ENCODE results near the gene KIRREL3. TPM values are rescaled to one million over a fixed set of nuclear protein-coding genes. Genes with fewer than 3 reads are reported as not detected.

KIRREL3 gene
- total and polyA plus RNA-seq, 3 experiments from 2014 or later = not detected

- H3K4me3 ChIP-seq (ENCODE audit: low read length) = no peak overlapping the region
- no peaks in the 10 kb centered on the region for H3K36me3 ChIP-seq (ENCODE audit: insufficient read depth, low read length)
- Mint-ChIP-seq H3K27me3 (peaks cover 4 to 7% of the 10 kb centered on the region in 2 donors), H3K9me3 (no peaks in the 10 kb centered on the region), H3K4me3 (no peak overlapping the region), H3K27ac (no peak overlapping the region), H3K4me1 (no peaks in the 10 kb centered on the region), H3K36me3 (no peaks in the 10 kb centered on the region)
- ChIA-PET POLR2A (no interaction called here), CTCF (interaction anchor here (1.5 kb wide), 1 partner anchor 9 kb away, joined by 4 read pairs; no protein-coding TSS in a partner anchor)
- no peak overlapping the region for H3K27ac ChIP-seq (ENCODE audit: low read depth, low read length)
- H3K27me3 ChIP-seq (ENCODE audit: insufficient read depth, low read length, poor library complexity, severe bottlenecking) = no peaks in the 10 kb centered on the region
- H3K4me1 ChIP-seq (ENCODE audit: insufficient read depth, low read length) = no peaks in the 10 kb centered on the region
- H3K9me3 ChIP-seq (ENCODE audit: low read length) = no peaks in the 10 kb centered on the region
- DNase-seq = no peak
These were observed 130.5 kb downstream of the KIRREL3 start for GRCh38 chr11:126870021-126870420.

GRCh38 chr11:126868741-126869140 is 131.8 kb downstream of the KIRREL3 start:
- peaks cover 4 to 7% of the 10 kb centered on the region in 2 donors for H3K27me3 Mint-ChIP-seq
- Histone ChIP-seq H3K27me3 (ENCODE audit: insufficient read depth, low read length, poor library complexity, severe bottlenecking) (no peaks in the 10 kb centered on the region), H3K4me3 (ENCODE audit: low read length) (no peak overlapping the region), H3K36me3 (ENCODE audit: insufficient read depth, low read length) (no peaks in the 10 kb centered on the region), H3K27ac (ENCODE audit: low read depth, low read length) (no peak overlapping the region), H3K4me1 (ENCODE audit: insufficient read depth, low read length) (no peaks in the 10 kb centered on the region), H3K9me3 (ENCODE audit: low read length) (no peaks in the 10 kb centered on the region)
- H3K27ac Mint-ChIP-seq = no peak overlapping the region
- no peaks in the 10 kb centered on the region for H3K9me3 Mint-ChIP-seq
- DNase-seq = no peak
- ChIA-PET CTCF (interaction anchor here (1.5 kb wide), 1 partner anchor 10 kb away, joined by 4 read pairs; no protein-coding TSS in a partner anchor), POLR2A (no interaction called here)
- H3K36me3 Mint-ChIP-seq = no peaks in the 10 kb centered on the region
- H3K4me3 Mint-ChIP-seq = no peak overlapping the region
- no peaks in the 10 kb centered on the region for H3K4me1 Mint-ChIP-seq

- H3K27ac ChIP-seq (ENCODE audit: low read depth, low read length) = no peak overlapping the region
- Mint-ChIP-seq H3K27me3 (peaks cover 4 to 7% of the 10 kb centered on the region in 2 donors), H3K36me3 (no peaks in the 10 kb centered on the region), H3K27ac (no peak overlapping the region), H3K4me3 (no peak overlapping the region), H3K4me1 (no peaks in the 10 kb centered on the region), H3K9me3 (no peaks in the 10 kb centered on the region)
- ChIA-PET CTCF (no interaction called here), POLR2A (no interaction called here)
- no peaks in the 10 kb centered on the region for H3K27me3 ChIP-seq (ENCODE audit: insufficient read depth, low read length, poor library complexity, severe bottlenecking)
- H3K4me3 ChIP-seq (ENCODE audit: low read length) = no peak overlapping the region
- no peaks in the 10 kb centered on the region for H3K4me1 ChIP-seq (ENCODE audit: insufficient read depth, low read length)
- no peak for DNase-seq
- H3K9me3 ChIP-seq (ENCODE audit: low read length) = no peaks in the 10 kb centered on the region
- no peaks in the 10 kb centered on the region for H3K36me3 ChIP-seq (ENCODE audit: insufficient read depth, low read length)
These were observed 135.6 kb downstream of the KIRREL3 start for GRCh38 chr11:126864934-126865333.

GRCh38 chr11:126863294-126863997 is 137.1 kb downstream of the KIRREL3 start:
- Mint-ChIP-seq H3K27ac (peak overlapping the region in 3 of 8 donors; percentile 48 to 84 (median 76)), H3K9me3 (peaks cover 0 to 2% (median 0%) of the 10 kb centered on the region in 5 donors), H3K27me3 (peaks cover 4 to 7% of the 10 kb centered on the region in 2 donors), H3K4me1 (no peaks in the 10 kb centered on the region), H3K36me3 (no peaks in the 10 kb centered on the region), H3K4me3 (no peak overlapping the region)
- ChIA-PET CTCF (no interaction called here), POLR2A (no interaction called here)
- Histone ChIP-seq H3K27ac (ENCODE audit: low read depth, low read length) (no peak overlapping the region), H3K9me3 (ENCODE audit: low read length) (no peaks in the 10 kb centered on the region), H3K36me3 (ENCODE audit: insufficient read depth, low read length) (no peaks in the 10 kb centered on the region), H3K27me3 (ENCODE audit: insufficient read depth, low read length, poor library complexity, severe bottlenecking) (no peaks in the 10 kb centered on the region), H3K4me3 (ENCODE audit: low read length) (no peak overlapping the region), H3K4me1 (ENCODE audit: insufficient read depth, low read length) (no peaks in the 10 kb centered on the region)
- DNase-seq = no peak

- POLR2A ChIA-PET = no interaction called here
These were observed 137.8 kb downstream of the KIRREL3 start for GRCh38 chr11:126862664-126863243.

GRCh38 chr11:126861796-126862459 is 138.6 kb downstream of the KIRREL3 start:
- ChIA-PET CTCF (no interaction called here), POLR2A (no interaction called here)
- Mint-ChIP-seq H3K4me3 (no peak overlapping the region), H3K36me3 (no peaks in the 10 kb centered on the region), H3K4me1 (no peaks in the 10 kb centered on the region), H3K27me3 (peaks cover 0 to 4% of the 10 kb centered on the region in 2 donors), H3K9me3 (peaks cover 0 to 2% (median 0%) of the 10 kb centered on the region in 5 donors), H3K27ac (peak overlapping the region in 1 of 8 donors; percentile 69)
- Histone ChIP-seq H3K36me3 (ENCODE audit: insufficient read depth, low read length) (no peaks in the 10 kb centered on the region), H3K4me1 (ENCODE audit: insufficient read depth, low read length) (no peaks in the 10 kb centered on the region), H3K27me3 (ENCODE audit: insufficient read depth, low read length, poor library complexity, severe bottlenecking) (no peaks in the 10 kb centered on the region), H3K9me3 (ENCODE audit: low read length) (no peaks in the 10 kb centered on the region), H3K27ac (ENCODE audit: low read depth, low read length) (no peak overlapping the region), H3K4me3 (ENCODE audit: low read length) (no peak overlapping the region)
- DNase-seq = no peak

More at GRCh38 chr11:126862664-126863243, 137.8 kb downstream of the KIRREL3 start:
- no peaks in the 10 kb centered on the region for H3K4me1 Mint-ChIP-seq
- H3K27me3 Mint-ChIP-seq = peaks cover 4% of the 10 kb centered on the region in 2 donors
- H3K4me3 Mint-ChIP-seq = no peak overlapping the region
- H3K4me3 ChIP-seq (ENCODE audit: low read length) = no peak overlapping the region
- no peaks in the 10 kb centered on the region for H3K36me3 Mint-ChIP-seq
- H3K27ac ChIP-seq (ENCODE audit: low read depth, low read length) = no peak overlapping the region
- H3K27ac Mint-ChIP-seq = peak overlapping the region in 3 of 8 donors; percentile 71 to 84 (median 76)
- peaks cover 0 to 2% (median 0%) of the 10 kb centered on the region in 5 donors for H3K9me3 Mint-ChIP-seq
- CTCF ChIA-PET = no interaction called here
- DNase-seq = peak in 1 of 5 donors; percentile 7
- H3K9me3 ChIP-seq (ENCODE audit: low read length) = no peaks in the 10 kb centered on the region
- H3K4me1 ChIP-seq (ENCODE audit: insufficient read depth, low read length) = no peaks in the 10 kb centered on the region
- H3K36me3 ChIP-seq (ENCODE audit: insufficient read depth, low read length) = no peaks in the 10 kb centered on the region
- no peaks in the 10 kb centered on the region for H3K27me3 ChIP-seq (ENCODE audit: insufficient read depth, low read length, poor library complexity, severe bottlenecking)

GRCh38 chr11:126857860-126858808 is 142.4 kb downstream of the KIRREL3 start:
- Histone ChIP-seq H3K27ac (ENCODE audit: low read depth, low read length) (no peak overlapping the region), H3K4me1 (ENCODE audit: insufficient read depth, low read length) (no peaks in the 10 kb centered on the region), H3K9me3 (ENCODE audit: low read length) (no peaks in the 10 kb centered on the region), H3K36me3 (ENCODE audit: insufficient read depth, low read length) (no peaks in the 10 kb centered on the region), H3K27me3 (ENCODE audit: insufficient read depth, low read length, poor library complexity, severe bottlenecking) (no peaks in the 10 kb centered on the region), H3K4me3 (ENCODE audit: low read length) (no peak overlapping the region)
- Mint-ChIP-seq H3K9me3 (peaks cover 0 to 2% (median 0%) of the 10 kb centered on the region in 5 donors), H3K27me3 (no peaks in the 10 kb centered on the region), H3K4me1 (no peaks in the 10 kb centered on the region), H3K36me3 (no peaks in the 10 kb centered on the region), H3K27ac (peak overlapping the region in 1 of 8 donors; percentile 47), H3K4me3 (no peak overlapping the region)
- no peak for DNase-seq
- ChIA-PET POLR2A (no interaction called here), CTCF (no interaction called here)

All from CD8-positive, alpha-beta memory T cell (primary cell).